Skeletal muscle tissue (tissue), 4 donors: ENCODE results near the gene ZBTB4. TPM values are rescaled to one million over a fixed set of nuclear protein-coding genes. Genes with fewer than 3 reads are reported as not detected.
A peak's percentile ranks its signal among the peaks of the same experiment; 100 is the strongest.

Source experiments
- H3K27ac ChIP-seq: one replicate; pipeline ENCODE4 v1.7.0; 2013; ENCODE audit warnings: mild to moderate bottlenecking, low read depth, low read length, inconsistent platforms
- H3K27me3 ChIP-seq, 3 donors: one replicate each; pipeline ENCODE4 v1.7.0; 2013; ENCODE audit warnings: low read length in 3 of 3; ENCODE audit not compliant: control insufficient read depth in 3 of 3, insufficient read depth in 3 of 3
- H3K36me3 ChIP-seq, 3 donors: one replicate each; pipeline ENCODE4 v1.7.0; 2013; ENCODE audit warnings: low read length in 3 of 3; ENCODE audit not compliant: control insufficient read depth in 3 of 3, insufficient read depth in 3 of 3
- H3K4me1 ChIP-seq, 3 donors: one replicate each; pipeline ENCODE4 v1.7.0; 2013; ENCODE audit warnings: low read length in 3 of 3, mild to moderate bottlenecking in 3 of 3; ENCODE audit not compliant: control insufficient read depth in 3 of 3, insufficient read depth in 3 of 3
- H3K4me3 ChIP-seq, 3 donors: one replicate each; pipeline ENCODE4 v1.7.0; 2013; ENCODE audit warnings: low read length in 3 of 3
- H3K9ac ChIP-seq, 3 donors: one replicate each; pipeline ENCODE4 v1.7.0; 2013; ENCODE audit warnings: low read length in 3 of 3, mild to moderate bottlenecking in 3 of 3, moderate library complexity in 2 of 3, low read depth in 1 of 3
- H3K9me3 ChIP-seq, 3 donors: one replicate each; pipeline ENCODE4 v1.7.0; 2013; ENCODE audit warnings: low read length in 3 of 3; ENCODE audit not compliant: control insufficient read depth in 3 of 3
- total RNA-seq: library from RNA; depleted of rRNA; stranded (reverse); fragments of >200 nt; gene quantifications from one replicate; pipeline ENCODE4 v1.2.3, GENCODE V29; 2014
- donor health status: Osteomylitis.

ZBTB4 gene
- total RNA-seq, 1 donor from 2014 or later = 10.4 TPM

DNA sequence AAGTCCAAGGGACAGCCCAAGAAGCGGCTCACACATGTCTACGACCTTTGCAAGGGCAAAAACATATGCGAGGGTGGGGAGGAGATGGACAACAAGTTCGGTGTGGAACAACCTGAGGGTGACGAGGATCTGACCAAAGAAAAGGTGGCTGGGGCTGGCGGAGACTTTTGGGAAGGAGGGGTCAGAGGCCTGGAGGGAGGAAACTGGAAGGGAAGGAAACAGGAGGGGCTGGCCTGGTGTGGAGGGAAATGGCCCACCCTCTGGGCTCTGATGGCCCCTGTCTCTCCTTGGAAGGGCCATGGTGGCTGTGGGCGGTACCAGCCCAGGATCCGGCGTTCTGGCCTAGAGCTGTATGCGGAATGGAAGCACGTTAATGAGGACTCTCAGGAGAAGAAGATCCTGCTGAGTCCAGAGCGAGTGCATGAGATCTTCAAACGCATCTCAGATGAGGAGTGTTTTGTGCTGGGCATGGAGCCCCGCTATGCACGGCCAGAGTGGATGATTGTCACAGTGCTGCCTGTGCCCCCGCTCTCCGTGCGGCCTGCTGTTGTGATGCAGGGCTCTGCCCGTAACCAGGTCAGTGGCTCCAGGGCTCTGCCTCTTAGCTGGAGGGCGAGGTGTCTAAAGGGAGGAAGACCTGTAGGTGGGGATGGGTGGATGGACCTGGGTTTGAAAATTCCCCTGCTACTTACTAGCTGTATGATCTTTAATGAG, 17.2 kb upstream of the ZBTB4 start:
- H3K9me3 ChIP-seq = no peaks in the 10 kb centered on the region
- peaks cover 8 to 12% (median 9%) of the 10 kb centered on the region in 3 donors for H3K4me1 ChIP-seq
- no peak overlapping the region for H3K4me3 ChIP-seq
- no peak overlapping the region for H3K27ac ChIP-seq
- H3K27me3 ChIP-seq = no peaks in the 10 kb centered on the region
- peaks cover 50 to 54% (median 52%) of the 10 kb centered on the region in 3 donors for H3K36me3 ChIP-seq
- no peak overlapping the region for H3K9ac ChIP-seq

DNA sequence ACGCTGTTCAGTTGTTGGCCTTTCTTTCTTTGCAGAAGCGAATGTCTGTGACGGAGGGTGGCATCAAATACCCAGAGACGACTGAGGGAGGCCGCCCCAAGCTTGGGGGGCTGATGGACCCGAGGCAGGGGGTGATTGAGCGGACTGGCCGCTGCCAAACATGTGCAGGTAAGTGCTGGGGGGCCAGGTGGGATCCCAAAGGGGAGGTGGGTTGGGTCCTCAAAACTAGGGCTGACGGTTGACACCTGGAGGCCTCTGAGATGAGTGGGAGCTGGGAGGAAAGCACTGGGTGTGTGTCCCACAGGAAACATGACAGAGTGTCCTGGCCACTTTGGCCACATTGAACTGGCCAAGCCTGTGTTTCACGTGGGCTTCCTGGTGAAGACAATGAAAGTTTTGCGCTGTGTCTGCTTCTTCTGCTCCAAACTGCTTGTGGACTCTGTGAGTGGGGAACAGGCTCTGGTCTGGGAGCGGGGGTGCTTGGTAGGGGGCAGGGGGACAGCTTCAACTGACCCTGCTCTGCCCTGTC, 16.5 kb upstream of the ZBTB4 start:
- H3K9me3 ChIP-seq = no peaks in the 10 kb centered on the region
- H3K27me3 ChIP-seq = no peaks in the 10 kb centered on the region
- no peak overlapping the region for H3K9ac ChIP-seq
- peaks cover 43 to 48% (median 46%) of the 10 kb centered on the region in 3 donors for H3K36me3 ChIP-seq
- no peak overlapping the region for H3K27ac ChIP-seq
- peaks cover 8 to 12% (median 12%) of the 10 kb centered on the region in 3 donors for H3K4me1 ChIP-seq
- H3K4me3 ChIP-seq = no peak overlapping the region

DNA sequence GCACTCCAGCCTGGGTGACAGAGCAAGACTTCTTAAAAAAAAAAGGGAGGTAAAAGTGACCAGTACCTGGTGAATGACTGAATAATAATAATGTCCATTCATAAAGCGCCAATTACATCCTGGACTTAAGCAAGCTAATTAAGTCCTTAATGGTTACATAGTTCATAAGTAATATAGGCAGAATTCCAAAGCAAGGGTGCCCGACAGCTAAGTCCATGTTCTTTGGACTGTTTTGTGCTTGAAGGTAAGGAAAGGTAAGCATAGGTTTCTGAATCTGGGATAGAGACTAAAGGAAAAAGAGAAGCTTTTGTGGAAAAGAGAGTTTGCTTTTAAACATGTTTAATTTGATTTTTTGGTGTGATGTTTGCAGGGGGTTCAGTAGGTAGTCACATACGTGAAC, 14.5 kb upstream of the ZBTB4 start:
- Histone ChIP-seq H3K4me1 (peaks cover 13 to 19% (median 17%) of the 10 kb centered on the region in 3 donors), H3K27me3 (no peaks in the 10 kb centered on the region), H3K4me3 (no peak overlapping the region), H3K27ac (no peak overlapping the region), H3K9ac (no peak overlapping the region), H3K36me3 (peaks cover 29 to 31% (median 31%) of the 10 kb centered on the region in 3 donors), H3K9me3 (no peaks in the 10 kb centered on the region)

DNA sequence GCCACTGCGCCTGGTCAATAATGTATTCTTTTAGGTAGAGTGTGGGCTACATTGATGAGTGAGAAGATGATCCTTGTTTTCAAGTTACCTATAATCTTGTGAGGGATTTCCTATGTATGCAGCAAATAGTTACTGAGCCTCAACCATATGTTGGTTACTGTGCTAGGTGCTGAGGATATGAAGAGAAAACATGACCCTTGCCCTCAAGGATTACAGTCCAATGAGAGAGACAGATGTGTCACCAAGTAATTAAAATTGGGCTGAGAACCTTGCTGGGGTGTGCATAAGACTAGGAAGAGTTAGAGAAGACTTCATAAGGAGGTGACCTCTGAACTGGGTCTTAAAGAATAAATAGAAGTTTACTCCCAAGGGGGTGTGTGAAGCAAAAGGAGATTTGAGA, 12.2 kb upstream of the ZBTB4 start:
- H3K4me1 ChIP-seq = peaks cover 25 to 33% (median 29%) of the 10 kb centered on the region in 3 donors
- peaks cover 8% of the 10 kb centered on the region in 3 donors for H3K36me3 ChIP-seq
- no peaks in the 10 kb centered on the region for H3K27me3 ChIP-seq
- H3K27ac ChIP-seq = no peak overlapping the region
- no peak overlapping the region for H3K4me3 ChIP-seq
- H3K9ac ChIP-seq = no peak overlapping the region
- no peaks in the 10 kb centered on the region for H3K9me3 ChIP-seq

DNA sequence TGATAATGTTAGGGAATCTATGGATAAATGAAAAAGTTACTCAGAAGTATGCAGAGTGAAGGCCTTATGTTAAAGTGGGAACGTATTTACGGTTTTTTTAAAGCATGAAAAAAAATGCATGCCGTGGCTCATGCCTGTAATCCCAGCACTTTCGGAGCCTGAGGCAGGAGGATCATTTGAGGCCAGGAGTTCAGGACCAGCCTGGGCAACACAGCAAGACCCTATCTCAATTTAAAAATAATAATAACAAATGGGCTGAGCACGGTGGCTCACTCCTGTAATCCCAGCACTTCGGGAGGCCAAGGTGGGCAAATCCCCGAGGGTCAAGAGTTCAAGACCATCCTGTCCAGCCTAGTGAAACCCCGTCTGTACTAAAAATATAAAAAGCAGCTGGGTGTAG, 10.7 kb upstream of the ZBTB4 start:
- Histone ChIP-seq H3K27me3 (no peaks in the 10 kb centered on the region), H3K9ac (no peak overlapping the region), H3K4me1 (peaks cover 28 to 43% (median 40%) of the 10 kb centered on the region in 3 donors), H3K9me3 (no peaks in the 10 kb centered on the region), H3K36me3 (no peaks in the 10 kb centered on the region), H3K27ac (no peak overlapping the region), H3K4me3 (no peak overlapping the region)

DNA sequence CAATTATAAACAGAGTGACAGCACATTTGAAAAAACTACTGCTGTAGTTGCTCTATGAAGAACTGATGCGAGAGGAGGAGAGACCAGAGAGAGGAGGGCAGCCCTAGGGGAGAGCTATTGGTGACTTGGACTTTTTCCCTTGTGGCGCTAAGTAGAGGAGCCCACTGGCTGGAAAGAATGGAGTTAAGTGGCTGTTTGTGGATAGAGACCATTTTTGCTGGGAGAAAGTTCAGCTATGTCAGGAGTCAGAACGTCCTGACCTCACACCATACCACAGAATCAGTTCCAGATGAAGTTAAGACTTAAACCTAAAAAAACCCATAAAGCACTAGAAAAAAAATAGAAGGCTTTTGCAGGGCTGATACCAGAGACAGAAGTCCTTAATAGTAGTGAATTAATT, 6.8 kb upstream of the ZBTB4 start:
- no peaks in the 10 kb centered on the region for H3K9me3 ChIP-seq
- peak overlapping the region; percentile 0 to 57 (median 24) for H3K9ac ChIP-seq
- peaks cover 47 to 52% (median 50%) of the 10 kb centered on the region in 3 donors for H3K4me1 ChIP-seq
- H3K27me3 ChIP-seq = no peaks in the 10 kb centered on the region
- peak overlapping the region; percentile 9 to 63 (median 54) for H3K4me3 ChIP-seq
- H3K27ac ChIP-seq = no peak overlapping the region
- no peaks in the 10 kb centered on the region for H3K36me3 ChIP-seq

DNA sequence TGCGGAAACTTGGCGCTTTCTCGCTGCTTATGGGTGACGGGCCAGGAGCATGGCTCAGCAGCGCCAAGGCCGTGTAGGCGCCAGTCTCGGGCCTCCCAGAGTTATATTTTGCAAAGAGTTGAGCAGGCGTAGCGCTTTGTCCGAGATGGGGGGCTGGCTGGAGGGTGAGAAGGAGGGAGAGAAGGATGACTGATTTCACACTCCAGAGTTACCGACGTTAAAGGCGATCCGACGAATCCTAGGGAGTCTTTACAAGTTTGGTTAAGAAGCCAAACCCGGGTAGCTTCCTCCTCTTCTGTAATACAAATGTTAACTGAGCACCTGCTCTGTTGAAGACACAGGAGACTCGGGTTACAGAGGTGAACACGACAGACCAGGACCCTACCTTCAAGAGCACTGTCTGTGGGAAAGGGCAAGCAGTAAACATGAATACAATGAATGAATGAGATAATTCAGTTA, 5.5 kb upstream of the ZBTB4 start:
- Histone ChIP-seq H3K4me1 (peaks cover 48 to 54% (median 54%) of the 10 kb centered on the region in 3 donors), H3K36me3 (no peaks in the 10 kb centered on the region), H3K27ac (peak overlapping the region; percentile 100), H3K27me3 (no peaks in the 10 kb centered on the region), H3K9me3 (no peaks in the 10 kb centered on the region), H3K4me3 (peak overlapping the region; percentile 52 to 97 (median 81)), H3K9ac (peak overlapping the region; percentile 85 to 98 (median 86))

DNA sequence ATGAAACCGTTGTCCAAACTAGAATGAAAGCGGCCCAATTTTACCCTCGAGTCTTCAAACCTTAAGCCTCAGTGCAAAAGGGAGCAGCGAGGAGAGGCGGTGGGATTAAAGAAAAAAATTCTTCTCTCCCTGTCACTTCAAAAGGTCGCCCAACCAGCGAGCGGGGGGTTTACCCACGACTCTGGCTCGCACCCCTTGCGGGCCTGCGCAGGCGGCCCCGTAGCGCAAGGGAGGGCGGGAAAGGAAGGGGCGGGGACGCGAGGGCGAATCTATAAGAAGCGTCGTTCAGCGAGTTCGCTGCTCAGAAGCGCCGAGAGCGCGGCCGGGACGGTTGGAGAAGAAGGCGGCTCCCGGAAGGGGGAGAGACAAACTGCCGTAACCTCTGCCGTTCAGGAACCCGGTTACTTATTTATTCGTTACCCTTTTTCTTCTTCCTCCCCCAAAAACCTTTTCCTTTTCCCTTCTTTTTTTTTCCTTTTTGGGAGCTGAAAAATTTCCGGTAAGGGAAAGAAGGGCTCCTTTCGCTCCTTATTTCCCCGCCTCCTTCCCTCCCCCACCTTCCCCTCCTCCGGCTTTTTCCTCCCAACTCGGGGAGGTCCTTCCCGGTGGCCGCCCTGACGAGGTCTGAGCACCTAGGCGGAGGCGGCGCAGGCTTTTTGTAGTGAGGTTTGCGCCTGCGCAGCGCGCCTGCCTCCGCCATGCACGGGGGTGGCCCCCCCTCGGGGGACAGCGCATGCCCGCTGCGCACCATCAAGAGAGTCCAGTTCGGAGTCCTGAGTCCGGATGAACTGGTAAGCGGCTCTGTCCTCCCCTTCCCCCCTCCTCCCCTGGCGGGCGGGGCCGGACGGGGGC, 4.9 kb upstream of the ZBTB4 start, which contains the start of gene POLR2A:
Gene POLR2A, plus strand, starts transcription at position 300 of the 852 bp plus-strand sequence.
- Histone ChIP-seq H3K4me1 (peaks cover 51 to 57% (median 55%) of the 10 kb centered on the region in 3 donors), H3K27me3 (no peaks in the 10 kb centered on the region), H3K9me3 (no peaks in the 10 kb centered on the region), H3K27ac (peak within 1 kb of the TSS; percentile 100), H3K4me3 (peak within 1 kb of the TSS; percentile 92 to 97 (median 97)), H3K36me3 (no peaks in the 10 kb centered on the region), H3K9ac (peak within 1 kb of the TSS; percentile 98 to 100 (median 99))

DNA sequence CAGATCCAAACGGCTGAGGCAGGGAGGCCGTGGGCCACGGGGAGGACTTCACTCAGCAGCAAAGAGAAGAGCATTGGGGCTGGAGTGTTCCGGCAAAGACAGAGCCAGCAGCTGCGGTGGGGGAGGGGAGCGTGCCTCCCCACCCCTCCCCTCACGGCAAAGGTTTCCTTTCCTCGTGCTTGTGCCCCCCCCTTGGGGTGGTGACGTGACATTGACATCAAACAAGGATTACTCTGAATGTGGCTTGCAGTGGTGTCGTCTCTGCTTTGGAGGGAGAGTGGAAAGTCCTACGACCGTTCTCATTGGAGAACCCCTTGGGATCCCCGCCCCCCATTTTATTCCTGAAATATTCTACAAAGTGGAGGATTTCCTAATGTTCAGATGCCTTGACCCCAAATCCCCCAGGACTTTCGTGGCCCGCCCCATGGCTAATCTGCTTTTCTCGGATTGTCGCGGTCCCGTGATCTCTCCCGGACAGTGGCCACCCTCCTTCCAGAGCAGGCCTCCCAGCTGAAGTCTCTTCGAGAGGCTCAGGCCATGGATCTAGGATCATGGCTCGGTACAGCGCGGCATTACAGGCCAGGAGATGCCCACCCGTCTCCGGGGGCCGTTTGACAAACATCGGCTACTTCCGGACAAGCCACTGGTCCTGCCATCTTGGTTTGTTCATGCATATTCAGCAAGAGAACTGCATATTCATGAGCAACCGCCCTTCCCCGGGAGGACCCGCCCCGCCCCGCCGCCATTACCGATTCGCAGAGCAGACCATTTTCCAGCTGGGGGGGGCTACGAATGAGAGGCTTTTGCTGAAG, 4.0 kb upstream of the ZBTB4 start:
- H3K4me1 ChIP-seq = peaks cover 46 to 55% (median 53%) of the 10 kb centered on the region in 3 donors

More for the DNA sequence above, 4.0 kb upstream of the ZBTB4 start:
- H3K36me3 ChIP-seq = no peaks in the 10 kb centered on the region
- H3K27me3 ChIP-seq = no peaks in the 10 kb centered on the region
- peak overlapping the region; percentile 98 to 100 (median 99) for H3K9ac ChIP-seq
- H3K9me3 ChIP-seq = no peaks in the 10 kb centered on the region
- H3K4me3 ChIP-seq = peak overlapping the region; percentile 91 to 97 (median 92)
- H3K27ac ChIP-seq = peak overlapping the region; percentile 100
